Common myeloid progenitor, CD34-positive (primary cell): Measurements from ENCODE around the gene SFMBT1. TPM values are rescaled to one million over a fixed set of nuclear protein-coding genes. Genes with fewer than 3 reads are reported as not detected.

Source experiments
- CTCF ChIA-PET: fragments of 350-600 bp; sonication (Branson Sonifier 250); formaldehyde crosslinking; loops from one replicate; lab custom pipeline; 2021; ENCODE audit warnings: antibody characterized with exemption; lab: Charles Lee
- POLR2A ChIA-PET: fragments of 350-600 bp; sonication (Branson Sonifier 250); formaldehyde crosslinking; loops from one replicate; lab custom pipeline; 2021; ENCODE audit warnings: antibody characterized with exemption; lab: Charles Lee
- DNase-seq, 3 donors: peaks; one replicate each; pipeline versions ENCODE4 v3.0.0 to v3.0.0-alpha.2; 2013
- H3K27ac ChIP-seq, 2 experiments: 1 replicate in 1 of 2; 2 replicates in 1 of 2; pipeline ENCODE4 v1.7.0; 2013; ENCODE audit warnings: inconsistent platforms in 2 of 2, low read length in 2 of 2, mild to moderate bottlenecking in 2 of 2, low read depth in 1 of 2, moderate library complexity in 1 of 2; ENCODE audit not compliant: severe bottlenecking in 2 of 2, insufficient read depth in 1 of 2, poor library complexity in 1 of 2
- H3K27me3 ChIP-seq, 5 experiments: replicated peaks in 2 of 5; 1 replicate in 3 of 5; 2 replicates in 2 of 5; pipeline versions ENCODE4 v1.6.1 to v1.7.0; 2013; ENCODE audit warnings: low read length in 4 of 5, mild to moderate bottlenecking in 2 of 5, moderate library complexity in 2 of 5, inconsistent platforms in 1 of 5; ENCODE audit not compliant: insufficient read depth in 5 of 5, control insufficient read depth in 4 of 5
- H3K36me3 ChIP-seq, 4 experiments: 1 replicate in 2 of 4; 2 replicates in 2 of 4; pipeline versions ENCODE4 v1.6.1 to v1.7.0; 2013; ENCODE audit warnings: low read length in 3 of 4, control low read depth in 1 of 4, mild to moderate bottlenecking in 1 of 4; ENCODE audit not compliant: control insufficient read depth in 4 of 4, insufficient read depth in 4 of 4
- H3K4me1 ChIP-seq, 4 experiments: 1 replicate in 3 of 4; 2 replicates in 1 of 4; pipeline versions ENCODE4 v1.6.1 to v1.7.1; 2013; ENCODE audit warnings: low read length in 3 of 4, mild to moderate bottlenecking in 3 of 4, control low read depth in 1 of 4, inconsistent platforms in 1 of 4, moderate library complexity in 1 of 4; ENCODE audit not compliant: control insufficient read depth in 4 of 4, insufficient read depth in 4 of 4; ENCODE audit errors: control extremely low read depth in 1 of 4
- H3K4me3 ChIP-seq, 7 experiments: 1 replicate in 4 of 7; 2 replicates in 3 of 7; pipeline versions ENCODE4 v1.5.1 to v1.7.0; 2013; ENCODE audit warnings: mild to moderate bottlenecking in 7 of 7, low read length in 6 of 7, moderate library complexity in 6 of 7, inconsistent platforms in 2 of 7, low read depth in 2 of 7, control low read depth in 1 of 7; ENCODE audit not compliant: insufficient read depth in 4 of 7, control insufficient read depth in 1 of 7; ENCODE audit errors: extremely low read depth in 1 of 7
- H3K9me3 ChIP-seq, 5 experiments: 1 replicate in 4 of 5; 2 replicates in 1 of 5; pipeline versions ENCODE4 v1.6.1 to v1.7.1; 2013; ENCODE audit warnings: low read length in 4 of 5, mild to moderate bottlenecking in 2 of 5, inconsistent platforms in 1 of 5, low read depth in 1 of 5, moderate library complexity in 1 of 5; ENCODE audit not compliant: control insufficient read depth in 4 of 5, insufficient read depth in 2 of 5; ENCODE audit errors: control extremely low read depth in 1 of 5
- WGBS: methylation state at CpG from one replicate; pipeline ENCODE4 v1.1.5; 2013; ENCODE audit not compliant: insufficient coverage; 5-methylcytosine and 5-hydroxymethylcytosine counted together
- polyA plus RNA-seq: library from polyadenylated mRNA; unstranded; fragments of 120-200 nt; gene quantifications from one replicate; pipeline ENCODE4 v1.2.1, GENCODE V29; 2013

SFMBT1 gene, protein sequence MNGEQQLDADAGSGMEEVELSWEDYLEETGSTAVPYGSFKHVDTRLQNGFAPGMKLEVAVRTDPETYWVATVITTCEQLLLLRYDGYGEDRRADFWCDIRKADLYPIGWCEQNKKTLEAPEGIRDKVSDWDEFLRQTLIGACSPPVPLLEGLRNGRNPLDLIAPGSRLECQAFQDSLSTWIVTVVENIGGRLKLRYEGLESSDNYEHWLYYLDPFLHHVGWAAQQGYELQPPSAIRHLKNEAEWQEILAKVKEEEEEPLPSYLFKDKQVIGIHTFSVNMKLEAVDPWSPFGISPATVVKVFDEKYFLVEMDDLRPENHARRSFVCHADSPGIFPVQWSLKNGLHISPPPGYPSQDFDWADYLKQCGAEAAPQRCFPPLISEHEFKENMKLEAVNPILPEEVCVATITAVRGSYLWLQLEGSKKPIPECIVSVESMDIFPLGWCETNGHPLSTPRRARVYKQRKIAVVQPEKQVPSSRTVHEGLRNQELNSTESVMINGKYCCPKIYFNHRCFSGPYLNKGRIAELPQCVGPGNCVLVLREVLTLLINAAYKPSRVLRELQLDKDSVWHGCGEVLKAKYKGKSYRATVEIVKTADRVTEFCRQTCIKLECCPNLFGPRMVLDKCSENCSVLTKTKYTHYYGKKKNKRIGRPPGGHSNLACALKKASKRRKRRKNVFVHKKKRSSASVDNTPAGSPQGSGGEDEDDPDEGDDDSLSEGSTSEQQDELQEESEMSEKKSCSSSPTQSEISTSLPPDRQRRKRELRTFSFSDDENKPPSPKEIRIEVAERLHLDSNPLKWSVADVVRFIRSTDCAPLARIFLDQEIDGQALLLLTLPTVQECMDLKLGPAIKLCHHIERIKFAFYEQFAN
- 0.71 TPM for polyA plus RNA-seq

DNA sequence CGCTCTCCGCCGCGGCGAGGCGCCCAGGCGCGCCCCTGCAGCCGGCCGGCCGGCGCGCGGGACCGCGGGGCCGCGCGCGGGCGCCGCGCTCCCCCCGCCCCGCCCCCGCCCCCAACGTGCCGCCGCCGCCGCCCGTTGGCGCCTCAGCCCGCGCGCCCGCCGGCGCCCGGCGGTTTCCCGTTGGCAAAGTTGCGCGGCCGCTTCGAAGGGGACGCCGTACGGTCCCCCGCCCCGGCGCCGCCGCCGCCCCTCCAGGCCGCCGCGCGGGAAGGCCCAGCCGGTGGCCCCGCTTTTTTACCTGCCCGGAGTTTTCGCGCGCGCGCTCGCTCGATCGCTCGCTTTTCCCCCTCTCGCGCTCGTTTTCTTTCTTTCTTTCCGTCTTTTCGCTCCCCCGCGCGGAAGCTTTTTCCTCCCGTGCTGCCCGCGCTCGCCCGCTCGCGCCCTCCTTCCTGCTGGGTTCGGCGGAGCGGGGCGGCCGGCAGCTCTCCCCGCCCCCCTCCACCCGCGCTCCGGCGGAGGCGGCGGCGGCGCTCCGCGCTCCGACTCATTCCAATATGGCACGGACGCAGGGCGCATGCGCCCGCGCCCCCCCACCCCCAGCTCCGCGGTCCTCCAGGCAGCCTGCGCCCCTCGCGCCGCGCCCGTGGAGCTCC is at the start of gene SFMBT1:
Gene SFMBT1 (minus strand): TSS at position 556 of the 653 bp plus-strand sequence. CDS start 76,945 bp downstream, outside the sequence.
- ChIA-PET POLR2A (no interaction called here), CTCF (interaction anchor here (0.8 kb wide), 1 partner anchor 29 kb away, joined by 3 read pairs; no protein-coding TSS in a partner anchor)
- 0% methylated on average over 54 of the region's 117 CpGs for WGBS
- DNase-seq = peak; percentile 57 to 63 (median 58)
- Histone ChIP-seq H3K36me3 (no peaks in the 10 kb centered on the region), H3K4me1 (peaks cover 4 to 19% (median 16%) of the 10 kb centered on the region in 4 experiments), H3K4me3 (peak within 1 kb of the TSS; percentile 58 to 81 (median 73)), H3K9me3 (peaks cover 0 to 4% (median 0%) of the 10 kb centered on the region in 5 experiments), H3K27me3 (peaks cover 0 to 75% (median 27%) of the 10 kb centered on the region in 5 experiments), H3K27ac (no peak within 1 kb of the TSS)

DNA sequence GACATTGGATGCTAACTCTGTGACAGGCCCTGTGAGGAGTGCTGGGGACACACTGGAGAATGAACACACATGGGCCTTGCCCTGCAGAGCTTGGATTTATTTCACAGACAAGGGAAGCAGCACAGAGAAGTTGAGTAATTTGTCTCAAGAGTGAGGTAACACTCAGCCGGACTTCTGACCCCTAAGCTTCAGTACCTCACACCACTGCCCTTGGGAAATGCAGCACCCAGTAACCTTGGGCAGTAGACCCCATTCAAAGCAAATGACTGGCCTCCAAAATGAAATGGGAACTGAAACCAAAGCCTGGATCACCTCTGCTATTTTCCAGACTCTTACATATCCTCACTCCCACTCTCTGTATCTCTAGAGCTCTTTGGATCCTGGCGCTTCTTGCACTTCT is 47.1 kb upstream of the SFMBT1 start:
- DNase-seq = no peak
- no peak overlapping the region for H3K4me3 ChIP-seq
- H3K27me3 ChIP-seq = no peaks in the 10 kb centered on the region
- H3K27ac ChIP-seq = no peak overlapping the region
- H3K9me3 ChIP-seq = no peaks in the 10 kb centered on the region
- ChIA-PET POLR2A (no interaction called here), CTCF (interaction anchor here (0.7 to 1.5 kb wide), 2 partner anchors 16 to 98 kb away, joined by 3 read pairs; no protein-coding TSS in a partner anchor)
- 86% methylated on average over 1 of the region's 2 CpGs for WGBS
- no peaks in the 10 kb centered on the region for H3K4me1 ChIP-seq
- peaks cover 14 to 74% (median 55%) of the 10 kb centered on the region in 4 experiments for H3K36me3 ChIP-seq

DNA sequence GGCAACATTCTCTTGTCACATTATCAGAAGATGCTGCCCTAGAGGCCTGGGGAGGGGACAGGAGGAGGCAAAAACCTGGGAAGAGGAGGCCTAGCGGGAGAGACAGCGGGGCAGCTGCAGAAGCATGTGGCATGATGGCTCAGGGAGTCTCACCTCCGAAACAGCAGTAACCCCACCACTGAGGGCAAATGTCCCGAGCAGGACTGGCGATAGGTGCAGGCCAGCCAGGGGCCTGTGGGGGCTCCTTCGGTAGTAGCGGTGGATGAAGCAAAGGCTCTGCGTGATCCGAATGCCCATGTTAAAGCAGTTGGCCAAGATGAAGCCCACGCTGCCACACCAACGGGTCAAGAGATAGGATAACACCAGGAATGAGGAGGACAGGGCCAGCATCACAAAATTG is 46.3 kb upstream of the SFMBT1 start:
- Histone ChIP-seq H3K27ac (no peak overlapping the region), H3K27me3 (no peaks in the 10 kb centered on the region), H3K4me1 (no peaks in the 10 kb centered on the region), H3K36me3 (peaks cover 14 to 69% (median 51%) of the 10 kb centered on the region in 4 experiments), H3K4me3 (no peak overlapping the region), H3K9me3 (no peaks in the 10 kb centered on the region)
- CTCF ChIA-PET = interaction anchor here (1.5 kb wide), 1 partner anchor 16 kb away, joined by 3 read pairs; no protein-coding TSS in a partner anchor
- WGBS = 96% methylated on average over 11 of the region's 11 CpGs
- DNase-seq = no peak
- POLR2A ChIA-PET = no interaction called here

DNA sequence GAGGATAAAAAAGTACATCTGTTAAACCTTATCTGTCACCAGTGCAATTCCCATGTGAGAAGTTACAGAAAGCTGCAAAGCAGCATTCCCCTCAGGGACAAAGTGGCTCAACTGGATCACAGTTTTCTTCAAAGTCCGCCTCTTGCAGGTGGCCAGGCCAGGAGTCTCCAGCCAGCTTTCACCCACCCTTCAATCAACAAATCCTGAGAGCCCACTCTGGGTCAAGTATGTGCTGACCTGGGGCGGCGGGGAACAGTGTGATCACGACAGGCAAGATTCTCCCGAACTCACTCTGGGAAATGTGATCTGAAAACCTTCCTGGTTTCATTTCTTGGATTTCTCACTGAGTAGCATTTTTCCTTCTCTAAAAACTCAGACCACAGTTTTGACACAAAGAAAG is 45.1 kb upstream of the SFMBT1 start:
- Histone ChIP-seq H3K36me3 (peaks cover 14 to 68% (median 50%) of the 10 kb centered on the region in 4 experiments), H3K27me3 (no peaks in the 10 kb centered on the region), H3K27ac (no peak overlapping the region), H3K9me3 (no peaks in the 10 kb centered on the region), H3K4me3 (no peak overlapping the region), H3K4me1 (no peaks in the 10 kb centered on the region)
- 97% methylated on average over 4 of the region's 5 CpGs for WGBS
- no peak for DNase-seq
- CTCF ChIA-PET = no interaction called here
- POLR2A ChIA-PET = no interaction called here

DNA sequence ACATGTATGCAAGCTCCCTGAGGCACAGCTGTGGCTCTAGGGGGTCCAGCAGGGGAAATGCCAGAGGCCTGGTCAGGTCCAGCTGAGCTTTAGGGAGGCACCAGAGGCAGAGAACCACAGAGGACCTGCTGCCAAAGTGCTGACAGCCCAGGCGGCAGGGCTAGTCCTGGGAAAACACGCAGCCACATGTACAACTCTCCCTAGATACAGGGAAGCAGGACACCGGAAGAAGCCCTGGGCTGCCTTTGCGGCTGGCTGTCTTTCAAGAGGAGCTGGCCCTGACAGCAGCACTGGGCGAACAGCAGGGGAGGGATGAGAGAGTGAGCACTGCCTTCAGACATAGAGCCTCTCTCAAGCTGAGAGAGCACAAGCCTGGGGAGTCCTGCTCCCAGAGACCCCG is 43.6 kb upstream of the SFMBT1 start:
- DNase-seq = no peak
- H3K27ac ChIP-seq = no peak overlapping the region
- no peaks in the 10 kb centered on the region for H3K27me3 ChIP-seq
- ChIA-PET POLR2A (no interaction called here), CTCF (interaction anchor here (1.3 kb wide), 1 partner anchor 14 kb away, joined by 3 read pairs; no protein-coding TSS in a partner anchor)
- peaks cover 9 to 61% (median 47%) of the 10 kb centered on the region in 4 experiments for H3K36me3 ChIP-seq
- 96% methylated on average over 4 of the region's 6 CpGs for WGBS
- no peaks in the 10 kb centered on the region for H3K4me1 ChIP-seq
- no peak overlapping the region for H3K4me3 ChIP-seq
- H3K9me3 ChIP-seq = no peaks in the 10 kb centered on the region

DNA sequence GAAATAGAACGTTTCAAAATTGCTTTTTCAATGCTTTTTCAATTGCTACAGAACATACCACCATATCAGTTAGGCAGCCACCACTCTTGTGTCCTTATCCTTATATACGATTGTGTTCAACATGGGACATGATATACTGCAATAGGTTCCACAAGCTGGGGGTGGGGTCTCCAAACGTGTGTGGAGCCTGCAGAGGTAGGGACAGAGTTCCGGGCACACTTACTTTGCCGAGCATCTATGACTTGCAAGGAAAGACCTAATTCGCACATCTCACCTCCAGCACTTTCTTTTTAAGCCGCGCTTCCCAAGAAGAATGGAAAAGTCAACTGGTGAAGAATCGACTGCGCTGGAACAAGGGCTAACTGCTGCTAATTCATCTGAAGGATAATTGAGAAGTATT is 39.6 kb upstream of the SFMBT1 start:
- Histone ChIP-seq H3K27me3 (no peaks in the 10 kb centered on the region), H3K4me3 (no peak overlapping the region), H3K9me3 (no peaks in the 10 kb centered on the region), H3K27ac (no peak overlapping the region), H3K4me1 (peaks cover 0 to 3% (median 0%) of the 10 kb centered on the region in 4 experiments), H3K36me3 (peaks cover 5 to 25% (median 15%) of the 10 kb centered on the region in 4 experiments)
- DNase-seq = no peak
- POLR2A ChIA-PET = no interaction called here
- CTCF ChIA-PET = no interaction called here
- 89% methylated on average over 8 of the region's 10 CpGs for WGBS
